ENCODE data around the gene TMUB2.

The TMUB2 gene

GRCh38 chr17:44176671-44177501 is 9.9 kb upstream of the TMUB2 start:
- DNase-seq (ENCODE audit: low spot score), result no peak

GRCh38 chr17:44177640-44178039 is 9.1 kb upstream of the TMUB2 start:
- no peak for DNase-seq (ENCODE audit: low spot score)

GRCh38 chr17:44178133-44178532 is 8.6 kb upstream of the TMUB2 start:
- DNase-seq (ENCODE audit: low spot score), result no peak

- DNase-seq (ENCODE audit: low spot score), result no peak
These were observed 3.7 kb upstream of the TMUB2 start for GRCh38 chr17:44183024-44183423.

- DNase-seq (ENCODE audit: low spot score), result no peak
These were observed 2.5 kb upstream of the TMUB2 start for GRCh38 chr17:44184212-44184810.

- DNase-seq (ENCODE audit: low spot score), result no peak
These were observed 543 bp downstream of the TMUB2 start for GRCh38 chr17:44187131-44187899.

- no peak for DNase-seq (ENCODE audit: low spot score)
These were observed 2.0 kb downstream of the TMUB2 start for GRCh38 chr17:44188576-44189403.

GRCh38 chr17:44190481-44190880 is 3.7 kb downstream of the TMUB2 start:
- no peak for DNase-seq (ENCODE audit: low spot score)

GRCh38 chr17:44191369-44191768 is 4.6 kb downstream of the TMUB2 start:
- DNase-seq (ENCODE audit: low spot score), result no peak

- no peak for DNase-seq (ENCODE audit: low spot score)
These were observed 5.2 kb downstream of the TMUB2 start for GRCh38 chr17:44191941-44192496.

GRCh38 chr17:44192750-44193149 is 6.0 kb downstream of the TMUB2 start:
- no peak for DNase-seq (ENCODE audit: low spot score)

- DNase-seq (ENCODE audit: low spot score), result no peak
These were observed 6.7 kb downstream of the TMUB2 start for GRCh38 chr17:44193326-44194084.

GRCh38 chr17:44197107-44197506 is 10.3 kb downstream of the TMUB2 start:
- no peak for DNase-seq (ENCODE audit: low spot score)

GRCh38 chr17:44197980-44198720 is 11.4 kb downstream of the TMUB2 start:
- peak; percentile 82 for DNase-seq (ENCODE audit: low spot score)

- DNase-seq (ENCODE audit: low spot score), result peak; percentile 88
These were observed 12.2 kb downstream of the TMUB2 start for GRCh38 chr17:44198721-44199552.

GRCh38 chr17:44199553-44200477 is 13.0 kb downstream of the TMUB2 start, which contains the start of gene ATXN7L3:
TSS of gene ATXN7L3 (minus strand) at chr17:44199884. CDS start at chr17:44198070, 1,814 bp downstream.
- peak; percentile 100 for DNase-seq (ENCODE audit: low spot score)

GRCh38 chr17:44200478-44201155 is 13.8 kb downstream of the TMUB2 start:
- no peak for DNase-seq (ENCODE audit: low spot score)

Data from hepatic stellate cell (primary cell).